SK-N-MC (cell line): ENCODE data around the gene SCRN3.

Experiments
- EZH2 ChIP-seq: fragments of 200-600 bp; sonication (generic); IDR thresholded peaks from one replicate; pipeline ENCODE4 v1.6.1; 2017; ENCODE audit warnings: antibody characterized with exemption
- FOXP2 ChIP-seq: optimal IDR thresholded peaks from 2 replicates; pipeline ENCODE3; 2011; ENCODE audit warnings: mild to moderate bottlenecking, moderate library complexity; ENCODE audit not compliant: insufficient read depth; ENCODE audit errors: extremely low read length, control extremely low read depth

DNA sequence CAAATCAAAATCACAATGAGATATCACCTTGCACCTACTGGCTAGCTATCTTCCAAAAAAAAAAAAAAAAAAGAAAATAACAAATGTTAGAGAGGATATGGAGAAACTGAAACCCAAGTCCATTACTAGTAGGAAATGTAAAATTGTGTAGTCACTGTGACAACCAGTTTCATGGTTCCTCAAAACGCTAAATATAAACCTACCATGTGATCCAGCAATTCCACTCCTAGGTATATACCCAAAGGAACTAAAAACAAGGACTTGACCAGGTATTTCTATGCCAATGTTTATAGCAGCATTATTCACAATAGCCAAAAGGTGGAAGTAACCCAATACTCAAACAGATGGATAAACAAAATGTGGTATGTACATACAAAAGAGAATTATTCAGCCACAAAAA, 11.7 kb upstream of the SCRN3 start:
- TF ChIP-seq FOXP2 = no peak
- no peak for TF ChIP-seq EZH2
